HFF-Myc (cell line): ENCODE measurements around the gene ZNF492.

Experiments used
- DNase-seq: peaks from one replicate; pipeline ENCODE4 v3.0.0-alpha.2; 2011; ENCODE audit warnings: low read depth; ENCODE audit errors: extremely low read depth
- H3K4me3 ChIP-seq: replicated peaks from 2 replicates; pipeline ENCODE4 v1.5.1; 2011; ENCODE audit warnings: low read depth, mild to moderate bottlenecking, control low read depth, low read length
- CTCF ChIP-seq: IDR thresholded peaks from 2 replicates; pipeline ENCODE4 v1.5.1; 2012; ENCODE audit warnings: mild to moderate bottlenecking, low read depth, low read length, control low read depth; ENCODE audit errors: missing control alignments

The ZNF492 gene

DNA sequence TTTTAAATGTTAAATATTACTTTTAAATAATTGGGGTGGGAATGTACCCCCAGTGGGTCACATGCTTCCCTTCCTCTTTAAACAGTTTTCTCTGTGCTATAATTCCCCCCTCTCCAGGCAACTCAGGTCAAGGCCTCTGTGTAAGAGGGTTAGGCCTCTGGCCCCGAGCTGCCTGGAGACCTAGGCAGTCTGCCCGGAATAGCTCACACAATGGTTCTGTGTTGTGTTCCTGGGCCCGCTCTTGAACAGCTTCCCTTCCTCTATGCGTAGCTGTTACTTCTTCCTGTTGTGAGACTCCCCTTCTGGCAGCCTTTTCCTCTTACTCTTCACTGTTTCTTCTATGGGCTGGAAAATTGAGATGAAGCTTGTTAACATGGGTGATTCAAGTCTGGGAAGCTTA, 14.8 kb upstream of the ZNF492 start:
- TF ChIP-seq CTCF: no peak
- no peak overlapping the region for H3K4me3 ChIP-seq
- no peak for DNase-seq

DNA sequence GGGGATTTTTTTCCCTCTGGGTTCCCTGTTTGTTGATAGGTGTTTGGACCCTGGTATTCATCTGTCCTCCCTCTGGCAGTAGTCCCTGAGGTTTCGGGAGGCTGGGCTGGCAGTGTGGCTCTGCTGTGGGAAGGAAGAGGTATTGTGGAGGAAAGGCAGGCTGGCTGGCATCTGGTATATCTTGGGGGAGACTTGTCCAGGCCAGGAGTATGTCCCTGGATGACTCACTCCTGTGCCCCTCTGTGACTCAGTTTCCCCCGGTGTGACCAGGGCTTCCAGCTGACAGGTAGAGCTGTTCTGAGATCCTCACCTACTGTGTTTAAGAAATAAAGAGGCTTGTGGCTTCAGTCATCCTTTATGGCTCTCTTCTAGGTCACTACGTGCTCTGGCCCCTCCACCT, 14.2 kb upstream of the ZNF492 start:
- no peak for DNase-seq
- no peak for TF ChIP-seq CTCF
- H3K4me3 ChIP-seq: no peak overlapping the region

DNA sequence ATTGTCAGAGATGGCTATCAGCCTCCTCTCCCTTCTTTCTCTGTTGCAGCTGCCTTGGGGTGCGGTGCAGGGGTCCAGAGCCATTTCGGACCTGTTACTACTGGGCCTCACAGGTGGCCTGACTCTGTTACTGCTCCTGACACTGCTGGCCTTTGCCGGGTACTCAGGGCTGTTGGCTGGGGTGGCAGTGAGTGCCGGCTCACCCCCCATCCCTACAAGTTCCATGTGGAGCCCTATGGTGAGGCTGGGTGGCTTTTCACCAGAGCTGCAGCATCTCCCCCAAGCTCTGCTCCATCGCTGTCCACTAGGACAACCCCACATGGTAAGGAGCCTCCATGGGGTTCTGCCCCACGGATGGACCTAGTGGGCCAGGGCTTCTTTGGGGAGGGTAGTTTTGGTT, 13.7 kb upstream of the ZNF492 start:
- no peak overlapping the region for H3K4me3 ChIP-seq
- TF ChIP-seq CTCF: no peak
- DNase-seq: no peak

DNA sequence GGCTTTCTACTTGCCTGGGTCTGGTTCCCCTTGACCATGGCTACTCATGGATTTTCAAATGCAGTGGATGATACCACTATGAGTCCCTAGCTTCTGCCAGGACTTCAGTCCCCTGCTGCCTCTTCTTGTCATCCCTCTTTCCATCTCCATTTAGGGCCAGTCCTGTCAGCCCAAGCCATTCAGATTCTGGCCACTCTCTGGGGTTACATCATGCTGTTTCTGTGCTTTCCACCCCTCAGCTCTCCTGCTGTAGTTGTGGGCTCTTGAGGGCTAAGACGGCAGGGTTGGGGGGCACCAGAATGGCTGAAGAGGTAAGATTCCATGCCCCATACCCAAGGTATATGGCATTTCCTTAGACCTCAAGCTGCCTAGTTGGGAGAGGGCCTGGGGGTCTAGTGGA, 13.2 kb upstream of the ZNF492 start:
- H3K4me3 ChIP-seq: no peak overlapping the region
- no peak for TF ChIP-seq CTCF
- DNase-seq: no peak

DNA sequence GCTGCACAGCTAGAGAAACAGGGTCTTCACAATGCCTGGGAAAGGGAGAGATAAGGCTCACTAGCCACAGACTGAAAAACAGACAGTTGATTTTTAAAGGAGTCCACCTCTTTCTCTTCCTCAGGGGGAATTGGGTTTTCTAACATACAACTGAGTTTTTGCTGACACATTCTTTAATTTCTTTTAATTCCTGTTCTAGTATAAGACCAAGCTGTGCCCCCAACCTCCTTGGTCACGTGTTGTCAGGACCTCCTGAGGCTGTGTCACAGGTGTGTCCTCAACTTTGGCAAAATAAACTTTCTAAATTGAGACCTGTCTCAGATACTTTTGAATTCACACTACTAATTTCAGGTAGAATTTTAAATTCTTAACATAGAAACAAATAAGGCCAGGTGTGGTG, 12.1 kb upstream of the ZNF492 start:
- TF ChIP-seq CTCF: no peak
- H3K4me3 ChIP-seq: no peak overlapping the region
- no peak for DNase-seq

DNA sequence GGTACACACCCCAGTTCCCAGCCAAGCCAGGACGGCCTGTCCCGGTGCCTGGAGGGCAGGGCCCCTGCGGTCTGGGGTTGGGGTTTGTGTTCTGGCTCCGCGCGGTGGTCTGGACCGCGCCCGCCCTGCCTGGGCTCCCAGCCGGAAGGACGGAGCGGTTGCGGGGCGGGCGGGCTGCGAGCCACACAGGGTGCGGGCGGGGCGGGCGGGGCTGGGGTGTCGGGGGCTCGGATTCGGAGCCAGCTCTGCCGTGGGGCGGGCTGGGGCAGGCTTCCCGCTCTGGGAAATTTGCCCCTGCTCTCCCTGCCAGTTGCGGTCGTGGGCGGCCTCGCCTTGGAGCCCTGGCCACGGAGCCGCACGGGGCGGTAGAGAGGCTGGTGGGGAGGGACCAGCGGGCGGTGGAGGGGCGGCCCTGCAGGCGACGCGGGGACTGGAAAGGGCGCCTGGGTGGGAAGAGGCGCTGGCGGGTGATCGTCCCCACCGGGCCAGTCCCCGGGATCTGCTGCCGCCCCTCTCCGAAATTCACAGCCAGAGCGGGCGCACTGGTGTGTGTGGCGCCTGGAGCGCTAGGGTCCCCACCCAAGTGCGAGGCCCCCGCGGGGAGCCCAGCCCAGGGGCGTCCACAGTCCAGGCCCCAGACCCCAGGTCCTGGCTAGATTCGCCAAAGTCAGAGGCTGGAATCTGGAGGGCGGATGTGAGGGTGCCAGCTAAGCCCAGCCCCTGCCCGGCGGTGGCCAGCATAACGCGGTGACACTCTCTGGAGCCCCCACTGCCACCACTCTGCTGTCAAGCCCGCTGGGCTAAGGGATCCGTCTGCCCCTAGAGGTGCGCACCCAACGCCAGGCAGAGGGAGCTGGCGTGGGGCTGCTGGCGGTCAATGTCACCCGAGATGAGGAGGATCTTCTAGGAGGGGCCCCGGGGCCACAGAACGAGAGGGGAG, 11.0 kb upstream of the ZNF492 start:
- TF ChIP-seq CTCF: no peak
- no peak overlapping the region for H3K4me3 ChIP-seq
- no peak for DNase-seq
